SK-N-SH treated with all-trans-retinoic acid at 6 μM for 48 hours (cell line): ENCODE results near the gene FCHSD2.
"Not testable (repeated sequence)": the region's sequence is repeated elsewhere in the genome, so short reads cannot be mapped to it uniquely, and the experiment has no call there.

ENCODE experiments used
- ATAC-seq: fragments of 200-7000 bp; cut with Tn5 transposase; 3 replicates; pipeline ENCODE4 v1.9.1; 2020; ENCODE audit warnings: mild to moderate bottlenecking, moderate library complexity
- ARNTL ChIP-seq: fragments of 450-650 bp; formaldehyde crosslinking; IDR thresholded peaks from 2 replicates; pipeline ENCODE4 v1.5.0; 2020; ENCODE audit warnings: low read depth, mild to moderate bottlenecking, moderate library complexity, borderline replicate concordance
- BACH2 ChIP-seq: fragments of 250-450 bp; sonication (Bioruptor Pico); IDR thresholded peaks from 2 replicates; pipeline ENCODE4 v1.9.0; 2021; ENCODE audit warnings: mild to moderate bottlenecking, borderline replicate concordance
- CREB5 ChIP-seq: fragments of 250-450 bp; sonication (Bioruptor Pico); IDR thresholded peaks from 2 replicates; pipeline ENCODE4 v1.5.1; 2020; ENCODE audit warnings: low read depth, mild to moderate bottlenecking, moderate library complexity
- CSDC2 ChIP-seq: fragments of 250-450 bp; sonication (Bioruptor Pico); IDR thresholded peaks from 2 replicates; pipeline ENCODE4 v1.5.0; 2020; ENCODE audit warnings: mild to moderate bottlenecking, moderate library complexity
- ESRRG ChIP-seq: fragments of 250-450 bp; sonication (Bioruptor Pico); IDR thresholded peaks from 2 replicates; pipeline ENCODE4 v1.6.1; 2021; ENCODE audit warnings: mild to moderate bottlenecking
- GLIS3 ChIP-seq: fragments of 250-450 bp; sonication (Bioruptor Pico); IDR thresholded peaks from 2 replicates; pipeline ENCODE4 v1.5.0; 2020; ENCODE audit warnings: mild to moderate bottlenecking, moderate library complexity
- ISL1 ChIP-seq: fragments of 250-450 bp; sonication (Bioruptor Pico); IDR thresholded peaks from 2 replicates; pipeline ENCODE4 v2.1.2; 2022; ENCODE audit warnings: mild to moderate bottlenecking, moderate library complexity
- OSR1 ChIP-seq: fragments of 250-450 bp; sonication (Bioruptor Pico); IDR thresholded peaks from 2 replicates; pipeline ENCODE4 v1.8.0; 2022; ENCODE audit warnings: moderate library complexity, mild to moderate bottlenecking, inconsistent platforms
- PATZ1 ChIP-seq: fragments of 250-450 bp; sonication (Bioruptor Pico); IDR thresholded peaks from 2 replicates; pipeline ENCODE4 v1.8.0; 2020; ENCODE audit warnings: mild to moderate bottlenecking, moderate library complexity, borderline replicate concordance
- POU6F1 ChIP-seq: fragments of 250-450 bp; sonication (Bioruptor Pico); IDR thresholded peaks from 2 replicates; pipeline ENCODE4 v1.8.0; 2021; ENCODE audit warnings: low read depth, mild to moderate bottlenecking, moderate library complexity, borderline replicate concordance
- PPARA ChIP-seq: fragments of 250-450 bp; sonication (Bioruptor Pico); IDR thresholded peaks from 2 replicates; pipeline ENCODE4 v1.5.0; 2020; ENCODE audit warnings: mild to moderate bottlenecking, borderline replicate concordance
- RARB ChIP-seq: fragments of 250-450 bp; sonication (Bioruptor Pico); IDR thresholded peaks from 2 replicates; pipeline ENCODE4 v1.8.0; 2021; ENCODE audit warnings: mild to moderate bottlenecking, moderate library complexity
- SNAI2 ChIP-seq: fragments of 250-450 bp; sonication (Bioruptor Pico); IDR thresholded peaks from 2 replicates; pipeline ENCODE4 v1.5.0; 2020; ENCODE audit warnings: mild to moderate bottlenecking, moderate library complexity
- TCF4 ChIP-seq: fragments of 250-450 bp; sonication (Bioruptor Pico); IDR thresholded peaks from 2 replicates; pipeline ENCODE4 v1.8.0; 2021; ENCODE audit warnings: mild to moderate bottlenecking, moderate library complexity, borderline replicate concordance
- TOX ChIP-seq: fragments of 250-450 bp; sonication (Bioruptor Pico); IDR thresholded peaks from 2 replicates; pipeline ENCODE4 v1.8.0; 2021; ENCODE audit warnings: mild to moderate bottlenecking, moderate library complexity, borderline replicate concordance
- ZC3H10 ChIP-seq: fragments of 250-450 bp; sonication (Bioruptor Pico); IDR thresholded peaks from 2 replicates; pipeline ENCODE4 v1.5.1; 2021; ENCODE audit warnings: mild to moderate bottlenecking, moderate library complexity
- ZFP3 ChIP-seq: fragments of 250-450 bp; sonication (Bioruptor Pico); IDR thresholded peaks from 2 replicates; pipeline ENCODE4 v1.5.0; 2020; ENCODE audit warnings: mild to moderate bottlenecking, moderate library complexity
- ZFP30 ChIP-seq: fragments of 450-650 bp; formaldehyde crosslinking; IDR thresholded peaks from 2 replicates; pipeline ENCODE4 v1.5.0; 2022; ENCODE audit warnings: mild to moderate bottlenecking, moderate library complexity
- ZNF565 ChIP-seq: fragments of 450-650 bp; formaldehyde crosslinking; conservative IDR thresholded peaks from 2 replicates; pipeline ENCODE4 v1.5.0; 2020; ENCODE audit warnings: low read depth, mild to moderate bottlenecking, moderate library complexity
- ZNF70 ChIP-seq: fragments of 450-650 bp; formaldehyde crosslinking; IDR thresholded peaks from 2 replicates; pipeline ENCODE4 v1.5.0; 2020; ENCODE audit warnings: mild to moderate bottlenecking, moderate library complexity
- ZNF8 ChIP-seq: fragments of 450-650 bp; formaldehyde crosslinking; IDR thresholded peaks from 2 replicates; pipeline ENCODE4 v1.5.0; 2020; ENCODE audit warnings: mild to moderate bottlenecking, moderate library complexity
- TF ChIP-seq, protein P1 (sequence below): fragments of 250-450 bp; sonication (Bioruptor Pico); IDR thresholded peaks from 2 replicates; pipeline ENCODE4 v1.5.1; 2021; ENCODE audit warnings: mild to moderate bottlenecking, moderate library complexity
- TF ChIP-seq, protein P2 (sequence below): fragments of 250-450 bp; sonication (Bioruptor Pico); IDR thresholded peaks from 2 replicates; pipeline ENCODE4 v1.5.0; 2020; ENCODE audit warnings: mild to moderate bottlenecking, moderate library complexity

FCHSD2 gene

DNA sequence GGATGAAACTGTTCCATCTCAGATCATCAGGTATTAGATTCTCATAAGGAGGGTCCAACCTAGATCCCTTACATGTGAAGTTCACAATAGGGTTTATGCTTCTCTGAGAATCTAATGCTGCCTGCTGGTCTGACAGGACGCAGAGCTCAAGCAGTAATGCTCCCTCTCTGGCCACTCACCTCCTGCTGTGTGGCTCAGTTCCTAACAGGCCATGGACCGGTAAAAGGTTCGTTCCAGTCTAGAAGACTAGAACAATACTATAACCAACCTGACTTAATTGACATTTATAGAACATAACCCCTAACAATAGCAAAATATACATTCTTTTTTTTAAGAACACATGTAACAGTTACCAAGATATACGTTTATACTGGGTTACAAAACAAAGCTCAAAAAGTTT is 282.1 kb downstream of the FCHSD2 start:
- ATAC-seq, result no peak
- TF ChIP-seq RARB (CRISPR knock-in tag) (no peak), TOX (no peak), SNAI2 (CRISPR knock-in tag) (no peak), ZNF70 (CRISPR knock-in tag) (no peak), ZFP30 (CRISPR knock-in tag) (no peak)

DNA sequence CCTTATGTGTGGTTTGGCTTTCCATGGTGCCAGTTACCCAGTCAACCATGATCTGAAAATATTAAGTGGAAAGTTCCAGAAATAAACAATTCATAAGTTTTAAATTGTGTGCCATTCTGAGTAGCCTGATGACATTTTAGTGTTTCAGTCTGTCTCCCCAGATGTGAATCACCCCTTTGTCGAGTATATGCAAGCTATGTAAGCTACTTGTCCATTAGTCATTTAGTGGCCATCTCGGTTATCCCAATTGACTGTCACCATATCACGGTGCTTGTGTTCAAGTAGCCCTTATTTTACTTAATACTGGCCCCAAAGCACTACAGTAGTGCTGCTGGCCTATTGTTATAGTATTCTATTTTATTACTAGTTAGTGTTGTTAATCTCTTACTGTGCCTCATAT is 283.0 kb downstream of the FCHSD2 start:
- TF ChIP-seq TCF4 (CRISPR knock-in tag) (no peak), ZFP30 (CRISPR knock-in tag) (no peak), RARB (CRISPR knock-in tag) (no peak), POU6F1 (no peak), ZNF8 (no peak), CREB5 (no peak), ESRRG (CRISPR knock-in tag) (no peak), PPARA (no peak), BACH2 (CRISPR knock-in tag) (no peak), GLIS3 (CRISPR knock-in tag) (no peak), ZNF70 (CRISPR knock-in tag) (no peak), ARNTL (CRISPR knock-in tag) (no peak), CSDC2 (CRISPR knock-in tag) (no peak), ZNF565 (no peak), OSR1 (no peak), ISL1 (no peak), ZC3H10 (CRISPR knock-in tag) (no peak)
- TF ChIP-seq, protein P1, sequence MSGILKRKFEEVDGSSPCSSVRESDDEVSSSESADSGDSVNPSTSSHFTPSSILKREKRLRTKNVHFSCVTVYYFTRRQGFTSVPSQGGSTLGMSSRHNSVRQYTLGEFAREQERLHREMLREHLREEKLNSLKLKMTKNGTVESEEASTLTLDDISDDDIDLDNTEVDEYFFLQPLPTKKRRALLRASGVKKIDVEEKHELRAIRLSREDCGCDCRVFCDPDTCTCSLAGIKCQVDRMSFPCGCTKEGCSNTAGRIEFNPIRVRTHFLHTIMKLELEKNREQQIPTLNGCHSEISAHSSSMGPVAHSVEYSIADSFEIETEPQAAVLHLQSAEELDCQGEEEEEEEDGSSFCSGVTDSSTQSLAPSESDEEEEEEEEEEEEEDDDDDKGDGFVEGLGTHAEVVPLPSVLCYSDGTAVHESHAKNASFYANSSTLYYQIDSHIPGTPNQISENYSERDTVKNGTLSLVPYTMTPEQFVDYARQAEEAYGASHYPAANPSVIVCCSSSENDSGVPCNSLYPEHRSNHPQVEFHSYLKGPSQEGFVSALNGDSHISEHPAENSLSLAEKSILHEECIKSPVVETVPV, result no peak
- TF ChIP-seq, protein P2, sequence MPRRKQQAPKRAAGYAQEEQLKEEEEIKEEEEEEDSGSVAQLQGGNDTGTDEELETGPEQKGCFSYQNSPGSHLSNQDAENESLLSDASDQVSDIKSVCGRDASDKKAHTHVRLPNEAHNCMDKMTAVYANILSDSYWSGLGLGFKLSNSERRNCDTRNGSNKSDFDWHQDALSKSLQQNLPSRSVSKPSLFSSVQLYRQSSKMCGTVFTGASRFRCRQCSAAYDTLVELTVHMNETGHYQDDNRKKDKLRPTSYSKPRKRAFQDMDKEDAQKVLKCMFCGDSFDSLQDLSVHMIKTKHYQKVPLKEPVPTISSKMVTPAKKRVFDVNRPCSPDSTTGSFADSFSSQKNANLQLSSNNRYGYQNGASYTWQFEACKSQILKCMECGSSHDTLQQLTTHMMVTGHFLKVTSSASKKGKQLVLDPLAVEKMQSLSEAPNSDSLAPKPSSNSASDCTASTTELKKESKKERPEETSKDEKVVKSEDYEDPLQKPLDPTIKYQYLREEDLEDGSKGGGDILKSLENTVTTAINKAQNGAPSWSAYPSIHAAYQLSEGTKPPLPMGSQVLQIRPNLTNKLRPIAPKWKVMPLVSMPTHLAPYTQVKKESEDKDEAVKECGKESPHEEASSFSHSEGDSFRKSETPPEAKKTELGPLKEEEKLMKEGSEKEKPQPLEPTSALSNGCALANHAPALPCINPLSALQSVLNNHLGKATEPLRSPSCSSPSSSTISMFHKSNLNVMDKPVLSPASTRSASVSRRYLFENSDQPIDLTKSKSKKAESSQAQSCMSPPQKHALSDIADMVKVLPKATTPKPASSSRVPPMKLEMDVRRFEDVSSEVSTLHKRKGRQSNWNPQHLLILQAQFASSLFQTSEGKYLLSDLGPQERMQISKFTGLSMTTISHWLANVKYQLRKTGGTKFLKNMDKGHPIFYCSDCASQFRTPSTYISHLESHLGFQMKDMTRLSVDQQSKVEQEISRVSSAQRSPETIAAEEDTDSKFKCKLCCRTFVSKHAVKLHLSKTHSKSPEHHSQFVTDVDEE (CRISPR knock-in tag), result no peak
- no peak for ATAC-seq

- TF ChIP-seq ZNF8, result peak; percentile 45
- not testable (repeated sequence) for ATAC-seq
Observed at GRCh38 chr11:72858267-72858666, 283.9 kb downstream of the FCHSD2 start.

GRCh38 chr11:72856551-72857345 is 285.4 kb downstream of the FCHSD2 start:
- ATAC-seq, result peak; percentile 88
- TF ChIP-seq PATZ1 (CRISPR knock-in tag) (no peak), BACH2 (CRISPR knock-in tag) (no peak), ARNTL (CRISPR knock-in tag) (no peak), ESRRG (CRISPR knock-in tag) (no peak), OSR1 (no peak), ZFP30 (CRISPR knock-in tag) (no peak), RARB (CRISPR knock-in tag) (no peak), ZNF8 (no peak), ISL1 (no peak), TCF4 (CRISPR knock-in tag) (no peak), ZNF565 (no peak), PPARA (no peak), ZFP3 (CRISPR knock-in tag) (no peak)
- TF ChIP-seq, protein P2 (CRISPR knock-in tag), result no peak
